Measurements from ENCODE around the gene NYNRIN.

The NYNRIN gene

DNA sequence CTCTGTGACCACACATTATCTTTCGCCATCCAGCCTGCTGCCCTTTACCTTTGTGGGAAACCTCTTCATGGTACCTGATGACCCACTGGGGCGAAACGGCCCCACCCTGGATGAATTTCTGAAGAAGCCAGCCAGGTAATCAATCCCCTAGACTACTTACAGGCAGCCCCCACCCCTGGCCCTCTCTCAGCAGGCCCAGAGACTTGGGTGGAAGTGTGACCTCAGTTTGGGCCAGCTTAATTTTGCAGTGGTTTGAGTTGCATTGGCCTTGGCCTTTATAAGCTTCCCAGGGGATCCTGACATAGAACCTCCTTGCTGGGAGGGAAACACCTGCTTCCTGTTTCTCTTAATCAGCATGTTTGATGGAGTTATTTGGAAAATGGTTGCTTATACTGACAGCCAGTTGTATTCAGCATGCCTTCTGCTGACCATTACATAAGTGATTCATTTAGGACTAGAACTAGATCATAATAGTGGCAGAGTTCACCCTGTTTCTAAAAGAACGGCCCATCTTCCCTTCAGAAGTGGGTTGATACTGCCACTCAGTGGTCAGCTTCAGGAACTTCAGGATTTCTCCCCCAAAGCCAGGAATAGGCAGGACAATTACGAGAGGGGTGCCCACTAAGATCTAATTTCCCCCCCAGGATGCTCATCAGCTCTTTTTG, 37.7 kb downstream of the NYNRIN start:
- Histone ChIP-seq H3K4me1 (ENCODE audit: insufficient read depth, low read length, severe bottlenecking) (peaks cover 42% of the 10 kb centered on the region), H3K9me3 (ENCODE audit: low read length) (no peaks in the 10 kb centered on the region), H3K9ac (ENCODE audit: low read length) (no peak overlapping the region)

GRCh38 chr14:24437020-24437735, 38.4 kb downstream of the NYNRIN start:
- H4K20me1 ChIP-seq (ENCODE audit: insufficient read depth, low read length) = no peaks in the 10 kb centered on the region
- peaks cover 40% of the 10 kb centered on the region for H3K4me1 ChIP-seq (ENCODE audit: insufficient read depth, low read length, severe bottlenecking)
- H3K27ac ChIP-seq (ENCODE audit: low read depth, low read length, poor library complexity, severe bottlenecking) = peak overlapping the region; percentile 62
- no peaks in the 10 kb centered on the region; the same call in 1 of the 2 replicates for H3F3A ChIP-seq (ENCODE audit: insufficient read depth, low read length)
- H3K9ac ChIP-seq (ENCODE audit: low read length) = no peak overlapping the region; the same call in 1 of the 2 replicates
- no peaks in the 10 kb centered on the region for H3K9me3 ChIP-seq (ENCODE audit: low read length)
- H3K27me3 ChIP-seq (ENCODE audit: insufficient read depth, low read length) = no peaks in the 10 kb centered on the region
- H3K79me2 ChIP-seq (ENCODE audit: insufficient read depth, low read length) = 0 out of 2 replicates have a peak, but pooled peaks cover 6% of the 10 kb centered on the region
- no peak overlapping the region for H3K4me2 ChIP-seq (ENCODE audit: low read length)
- TF ChIP-seq CTCF (IDR thresholded peaks at IDR 0.05; ENCODE audit: low read length) (no peak; the same call in 1 of the 2 replicates), EZH2 (IDR thresholded peaks at IDR 0.05; ENCODE audit: borderline replicate concordance, low read length) (no peak)
- no peak overlapping the region for H3K4me3 ChIP-seq (ENCODE audit: low read depth, low read length, poor library complexity, severe bottlenecking)
- H3K9me2 ChIP-seq (ENCODE audit: low read depth, low read length) = no peaks in the 10 kb centered on the region
- H2AFZ ChIP-seq (ENCODE audit: low read length) = no peak overlapping the region
- peaks cover 81% of the 10 kb centered on the region for H3K36me3 ChIP-seq (ENCODE audit: insufficient read depth, low read length)

More for the DNA sequence above, 37.7 kb downstream of the NYNRIN start:
- Histone ChIP-seq H3K27me3 (ENCODE audit: insufficient read depth, low read length) (no peaks in the 10 kb centered on the region), H3K4me3 (ENCODE audit: low read depth, low read length, poor library complexity, severe bottlenecking) (no peak overlapping the region), H3K36me3 (ENCODE audit: insufficient read depth, low read length) (peaks cover 82% of the 10 kb centered on the region), H3K9me2 (ENCODE audit: low read depth, low read length) (no peaks in the 10 kb centered on the region), H3K27ac (ENCODE audit: low read depth, low read length, poor library complexity, severe bottlenecking) (no peak overlapping the region), H4K20me1 (ENCODE audit: insufficient read depth, low read length) (no peaks in the 10 kb centered on the region), H3K4me2 (ENCODE audit: low read length) (no peak overlapping the region), H3F3A (ENCODE audit: insufficient read depth, low read length) (no peaks in the 10 kb centered on the region; the same call in 1 of the 2 replicates), H2AFZ (ENCODE audit: low read length) (no peak overlapping the region), H3K79me2 (ENCODE audit: insufficient read depth, low read length) (0 out of 2 replicates have a peak, but pooled peaks cover 2% of the 10 kb centered on the region)
- no peak for TF ChIP-seq EZH2 (IDR thresholded peaks at IDR 0.05; ENCODE audit: borderline replicate concordance, low read length)
- peak; percentile 81 for TF ChIP-seq CTCF (IDR thresholded peaks at IDR 0.05; ENCODE audit: low read length)

DNA sequence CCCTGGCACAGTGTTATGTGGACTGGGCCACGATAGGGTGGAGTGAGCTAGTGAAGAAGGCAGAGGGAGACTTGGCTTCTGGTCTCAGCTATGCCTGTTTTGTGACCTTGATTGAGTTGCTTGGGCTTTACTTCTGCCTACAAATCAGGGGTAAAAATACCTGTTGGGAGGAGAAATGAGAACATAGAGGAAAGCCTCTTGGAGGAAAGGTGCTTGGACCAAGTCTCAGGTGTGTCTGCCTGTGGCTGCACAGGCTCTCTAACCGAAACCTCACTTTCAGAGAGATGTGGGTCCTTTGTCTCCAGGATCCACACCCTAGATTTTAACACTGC, 38.9 kb downstream of the NYNRIN start:
- no peaks in the 10 kb centered on the region for H4K20me1 ChIP-seq (ENCODE audit: insufficient read depth, low read length)
- no peaks in the 10 kb centered on the region for H3K9me3 ChIP-seq (ENCODE audit: low read length)
- no peaks in the 10 kb centered on the region for H3K27me3 ChIP-seq (ENCODE audit: insufficient read depth, low read length)
- peak overlapping the region; percentile 62 for H3K27ac ChIP-seq (ENCODE audit: low read depth, low read length, poor library complexity, severe bottlenecking)
- H3K4me1 ChIP-seq (ENCODE audit: insufficient read depth, low read length, severe bottlenecking) = peaks cover 37% of the 10 kb centered on the region
- no peaks in the 10 kb centered on the region; the same call in 1 of the 2 replicates for H3F3A ChIP-seq (ENCODE audit: insufficient read depth, low read length)
- no peak overlapping the region for H3K4me2 ChIP-seq (ENCODE audit: low read length)
- 0 out of 2 replicates have a peak, but pooled peaks cover 6% of the 10 kb centered on the region for H3K79me2 ChIP-seq (ENCODE audit: insufficient read depth, low read length)
- H3K4me3 ChIP-seq (ENCODE audit: low read depth, low read length, poor library complexity, severe bottlenecking) = no peak overlapping the region
- peaks cover 75% of the 10 kb centered on the region for H3K36me3 ChIP-seq (ENCODE audit: insufficient read depth, low read length)
- no peak overlapping the region for H2AFZ ChIP-seq (ENCODE audit: low read length)
- no peak overlapping the region; the same call in 1 of the 2 replicates for H3K9ac ChIP-seq (ENCODE audit: low read length)
- no peaks in the 10 kb centered on the region for H3K9me2 ChIP-seq (ENCODE audit: low read depth, low read length)
- TF ChIP-seq EZH2 (IDR thresholded peaks at IDR 0.05; ENCODE audit: borderline replicate concordance, low read length) = no peak
- no peak for TF ChIP-seq CTCF (IDR thresholded peaks at IDR 0.05; ENCODE audit: low read length)
